ENCODE results near the gene RSL24D1. TPM values are rescaled to one million over a fixed set of nuclear protein-coding genes. Genes with fewer than 3 reads are reported as not detected.

The RSL24D1 gene
- total and polyA plus RNA-seq, 2 of the 13 experiments (the other 11 are each of a cell fraction or from before 2014, with no cell fraction given) = 58.8 to 100.0 TPM

DNA sequence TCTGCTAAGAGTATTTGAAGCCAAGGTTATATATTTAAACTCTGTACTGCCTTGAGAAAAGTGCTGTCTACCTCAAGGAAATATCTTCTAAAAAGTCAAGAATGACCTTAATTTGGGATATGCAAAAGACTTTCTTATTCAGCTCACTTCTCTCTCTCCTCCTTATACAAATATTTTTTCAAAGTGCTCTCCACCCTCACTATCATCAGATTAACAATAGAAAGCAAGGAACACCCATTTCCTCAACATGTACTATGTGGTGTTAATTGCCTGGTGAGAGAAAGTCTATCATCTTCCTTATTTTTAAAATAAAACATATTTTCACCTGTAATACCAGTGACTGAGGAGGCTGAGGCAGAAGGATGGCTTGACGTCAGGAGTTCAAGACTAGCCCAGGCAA lies 44.4 kb upstream of the RSL24D1 start (continued):
- TF ChIP-seq, protein P1, sequence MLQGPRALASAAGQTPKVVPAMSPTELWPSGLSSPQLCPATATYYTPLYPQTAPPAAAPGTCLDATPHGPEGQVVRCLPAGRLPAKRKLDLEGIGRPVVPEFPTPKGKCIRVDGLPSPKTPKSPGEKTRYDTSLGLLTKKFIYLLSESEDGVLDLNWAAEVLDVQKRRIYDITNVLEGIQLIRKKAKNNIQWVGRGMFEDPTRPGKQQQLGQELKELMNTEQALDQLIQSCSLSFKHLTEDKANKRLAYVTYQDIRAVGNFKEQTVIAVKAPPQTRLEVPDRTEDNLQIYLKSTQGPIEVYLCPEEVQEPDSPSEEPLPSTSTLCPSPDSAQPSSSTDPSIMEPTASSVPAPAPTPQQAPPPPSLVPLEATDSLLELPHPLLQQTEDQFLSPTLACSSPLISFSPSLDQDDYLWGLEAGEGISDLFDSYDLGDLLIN (CRISPR knock-in tag; IDR thresholded peaks at IDR 0.05; ENCODE audit: borderline replicate concordance) = no peak
- TF ChIP-seq NFRKB (IDR thresholded peaks at IDR 0.05) (no peak), ZBTB8A (CRISPR knock-in tag; IDR thresholded peaks at IDR 0.05; ENCODE audit: borderline replicate concordance, low read depth) (no peak)

- Histone ChIP-seq H3K27me3 (ENCODE audit: control insufficient read depth in 1 of 2, insufficient read depth in 2 of 2, low read length in 2 of 2) (no peaks in the 10 kb centered on the region), H4K20me1 (ENCODE audit: insufficient read depth, low read length) (no peaks in the 10 kb centered on the region), H3K4me2 (ENCODE audit: low read depth, low read length) (no peak overlapping the region), H3K9me3 (ENCODE audit: low read length) (no peaks in the 10 kb centered on the region), H3K4me1 (ENCODE audit: insufficient read depth, low read length) (peaks cover under 1% of the 10 kb centered on the region; the same call in 1 of the 2 replicates), H3K27ac (ENCODE audit: extremely low read length, insufficient read depth, low read length) (no peak overlapping the region), H3K9ac (ENCODE audit: insufficient read depth, low read depth, low read length) (no peak overlapping the region), H3K4me3 (replicated peaks in 1 of 3; ENCODE audit: insufficient read depth in 1 of 3, low read depth in 2 of 3, low read length in 3 of 3) (no peak overlapping the region), H2AFZ (ENCODE audit: low read length) (no peak overlapping the region), H3K36me3 (replicated peaks in 1 of 2; ENCODE audit: control insufficient read depth in 1 of 2, insufficient read depth in 2 of 2, low read length in 2 of 2) (no peaks in the 10 kb centered on the region), H3K79me2 (ENCODE audit: insufficient read depth, low read length) (no peaks in the 10 kb centered on the region)
- FAIRE-seq = no peak
- TF ChIP-seq ZNF33B (CRISPR knock-in tag; IDR thresholded peaks at IDR 0.05) (no peak), ZNF644 (CRISPR knock-in tag; IDR thresholded peaks at IDR 0.05; ENCODE audit: low read depth) (no peak), MAFK (conservative IDR thresholded peaks at IDR 0.05 in 1 of 2, IDR thresholded peaks at IDR 0.05 in 1 of 2; ENCODE audit: low read length in 2 of 2) (no peak), ZNF501 (CRISPR knock-in tag; IDR thresholded peaks at IDR 0.05) (no peak), ZMYM2 (CRISPR knock-in tag; IDR thresholded peaks at IDR 0.05) (no peak), CREM (IDR thresholded peaks at IDR 0.05) (no peak), CREM (CRISPR knock-in tag; IDR thresholded peaks at IDR 0.05) (no peak), ZNF12 (CRISPR knock-in tag; IDR thresholded peaks at IDR 0.05) (no peak), KLF13 (CRISPR knock-in tag; IDR thresholded peaks at IDR 0.05) (no peak)
- ChIA-PET POLR2A (no interaction called here), CTCF (ENCODE audit: low intra/inter-chr PET ratio, low total read pairs) (no interaction called here)
- ATAC-seq = no peak
- 93% methylated on average over 3 of the region's 3 CpGs for WGBS (ENCODE audit: low lambda C conversion rate)
- no peak for DNase-seq (ENCODE audit: low spot score)
- intact Hi-C loops (cut with micrococcal nuclease; ENCODE audit: unreplicated experiment) = no loop called here
- in situ Hi-C loops (cut with HindIII; ENCODE audit: extremely low pct_ligation_motif_present, low pct_unique_long_range_greater_than_20kb) = no loop called here
- BruUV-seq (replicated peaks) = no TSS peak
Measured at GRCh38 chr15:55240125-55240760, 43.5 kb upstream of the RSL24D1 start.

Measured in HepG2 (cell line).